GM13977 (cell line): ENCODE results near the gene TNFSF11.

Experiments used
- DNase-seq: peaks from one replicate; pipeline ENCODE4 v3.0.0; 2012; ENCODE audit warnings: low spot score
- CTCF ChIP-seq: IDR thresholded peaks from 2 replicates; pipeline ENCODE4 v1.5.1; 2012; ENCODE audit warnings: mild to moderate bottlenecking, control low read depth; ENCODE audit not compliant: insufficient read depth; ENCODE audit errors: extremely low read depth, missing control alignments
- in situ Hi-C: fragments of 300-500 bp; cut with MboI; formaldehyde crosslinking; loops from one replicate; pipeline ENCODE4 v1.12.0; 2022; ENCODE audit warnings: low sequenced_read_pairs, low pct_unique_long_range_greater_than_20kb, mixed read lengths, inconsistent platforms; ENCODE audit not compliant: unreplicated experiment

The TNFSF11 gene

DNA sequence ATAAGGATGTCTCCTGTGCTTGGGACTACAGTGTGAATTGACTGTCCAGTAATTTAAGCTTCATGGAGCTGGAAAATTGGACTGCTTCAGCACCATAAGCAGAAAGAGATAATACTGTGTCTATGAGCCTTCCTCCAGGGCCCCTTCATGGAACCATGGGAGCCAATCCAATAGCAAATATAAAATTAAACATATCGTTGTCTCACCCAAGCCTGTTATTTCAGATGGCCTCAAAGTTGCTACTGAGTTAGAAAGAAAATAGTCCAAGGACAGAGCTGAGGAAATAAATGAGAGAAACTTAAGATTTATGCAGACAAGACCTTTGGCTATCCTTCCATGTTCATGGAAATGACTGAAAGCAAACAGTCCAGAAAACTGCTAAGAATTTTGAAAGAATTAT lies 57.2 kb downstream of the TNFSF11 start:
- DNase-seq = no peak
- no peak for TF ChIP-seq CTCF
- in situ Hi-C loops = no loop called here

DNA sequence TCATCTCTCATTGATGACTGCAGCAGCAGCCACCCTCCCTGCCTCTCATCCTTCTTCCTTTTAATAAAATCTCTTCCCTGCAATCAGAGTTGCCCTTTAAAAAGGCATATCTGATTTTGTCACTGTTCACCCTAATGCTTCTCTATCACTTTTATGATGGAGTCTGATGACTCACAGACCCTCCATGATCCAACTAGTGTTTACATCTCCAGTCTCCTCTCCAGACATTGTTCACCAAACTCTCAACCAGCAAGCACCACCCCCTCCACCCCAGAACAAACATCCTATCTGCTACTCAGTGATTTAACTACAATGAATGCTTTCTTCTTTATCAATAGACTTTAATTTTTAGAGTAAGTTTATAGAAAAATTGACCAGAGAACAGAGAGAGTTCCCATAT lies 59.5 kb downstream of the TNFSF11 start:
- DNase-seq = no peak
- TF ChIP-seq CTCF = no peak
- in situ Hi-C loops = no loop called here

- in situ Hi-C loops = no loop called here
- no peak for TF ChIP-seq CTCF
- DNase-seq = no peak
Measured at GRCh38 chr13:42638101-42638500, 64.1 kb downstream of the TNFSF11 start.

DNA sequence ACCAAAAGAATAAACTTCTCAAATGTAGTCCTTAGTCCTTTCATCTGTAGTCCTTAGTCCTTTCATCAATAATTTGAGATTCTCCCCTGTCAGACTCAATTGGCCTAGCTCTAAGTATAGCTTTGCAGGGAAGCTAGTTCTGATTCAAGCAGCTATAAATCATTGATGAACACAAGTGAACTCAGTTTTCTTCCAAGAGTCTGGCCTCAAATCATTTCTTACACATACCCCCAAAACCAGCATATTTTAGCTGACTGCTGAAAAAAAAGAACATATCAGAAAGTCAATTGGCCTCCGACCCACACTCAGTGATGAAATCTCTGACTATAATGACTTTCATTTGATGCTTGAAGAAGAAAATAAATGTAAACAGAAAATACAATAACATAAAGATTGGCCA lies 64.9 kb downstream of the TNFSF11 start:
- no peak for DNase-seq
- in situ Hi-C loops = no loop called here
- TF ChIP-seq CTCF = no peak

GRCh38 chr13:42643076-42643475 lies 69.1 kb downstream of the TNFSF11 start:
- no peak for TF ChIP-seq CTCF
- in situ Hi-C loops = no loop called here
- no peak for DNase-seq

GRCh38 chr13:42644841-42645240 lies 70.9 kb downstream of the TNFSF11 start:
- TF ChIP-seq CTCF = no peak
- in situ Hi-C loops = no loop called here
- DNase-seq = no peak

GRCh38 chr13:42645717-42646116 lies 71.8 kb downstream of the TNFSF11 start:
- peak; percentile 17 for DNase-seq
- TF ChIP-seq CTCF = no peak
- in situ Hi-C loops = no loop called here
